Ovary (tissue), 9 donors: ENCODE data around the gene ZNRD2. TPM values are rescaled to one million over a fixed set of nuclear protein-coding genes. Genes with fewer than 3 reads are reported as not detected.

Experiments used
- DNase-seq, 5 donors: peaks; one replicate each; pipeline ENCODE4 v3.0.0-alpha.2; 2019 to 2020
- H3K27ac ChIP-seq, 2 donors: fragments of 200-600 bp; one replicate each; pipeline versions ENCODE4 v1.5.1 to v1.8.0; 2019 to 2022
- H3K27me3 ChIP-seq: fragments of 200-600 bp; one replicate; pipeline ENCODE4 v1.8.0; 2022
- H3K36me3 ChIP-seq: fragments of 200-600 bp; sonication (generic); one replicate; pipeline ENCODE4 v1.5.1; 2019
- H3K4me1 ChIP-seq: one replicate; pipeline ENCODE4 v1.8.1; 2013; ENCODE audit warnings: mild to moderate bottlenecking, moderate library complexity; ENCODE audit not compliant: insufficient read depth
- H3K4me3 ChIP-seq: fragments of 200-600 bp; sonication (generic); one replicate; pipeline ENCODE4 v1.5.1; 2017
- H3K9me3 ChIP-seq, 2 donors: fragments of 200-600 bp in 1 of 2; sonication (generic) in 1 of 2; one replicate each; pipeline versions ENCODE4 v1.5.1 to v1.8.1; 2013 to 2019; ENCODE audit warnings: mild to moderate bottlenecking in 1 of 2, moderate library complexity in 1 of 2
- EP300 ChIP-seq: sonication (generic); formaldehyde crosslinking; IDR thresholded peaks from one replicate; pipeline ENCODE4 v1.6.1; 2017; ENCODE audit warnings: antibody characterized with exemption
- POLR2A ChIP-seq: fragments of 450-650 bp; IDR thresholded peaks from one replicate; pipeline ENCODE4 v1.6.1; 2017; ENCODE audit warnings: antibody characterized with exemption, mild to moderate bottlenecking, moderate library complexity
- WGBS, 3 donors: extraction: QIAGEN DNeasy Blood & Tissue Kit in 1 of 3; methylation state at CpG; one replicate each; pipeline versions ENCODE4 v1.1.5 to v1.1.7; 2013 to 2017; 5-methylcytosine and 5-hydroxymethylcytosine counted together
- intact Hi-C, 4 donors: fragments of 100-400 bp; cut with DNase I; formaldehyde crosslinking; loops; one replicate each; pipeline versions ENCODE4 v1.11.0 to v1.15.1; 2022 to 2023
- polyA plus RNA-seq, 2 donors: library from polyadenylated mRNA; stranded (reverse); fragments of 200-250 nt in 1 of 2; fragments of 350-450 nt in 1 of 2; fragmentation: Illumina TruSeq in 1 of 2; extraction: RNeasy Lipid Tissue Mini Kit (QIAGEN cat#74804) in 1 of 2; gene quantifications; one replicate each; pipeline ENCODE4 v1.2.3, GENCODE V29; 2013 to 2014
- total RNA-seq, 7 donors: library from RNA; depleted of rRNA in 2 of 7; stranded (reverse); fragments of >200 nt in 2 of 7; fragmentation: NEBNext Ultra II Directional in 3 of 7; extraction: Animal tissue kit (Norgen Biotek cat#: 25700) in 3 of 7; gene quantifications; one replicate each; pipeline versions ENCODE4 v1.1.0 to v1.2.4, GENCODE V29; 2016 to 2023
- TF ChIP-seq, protein P1 (sequence below), 3 donors: fragments of 450-650 bp in 2 of 3; fragments of 200-600 bp in 1 of 3; IDR thresholded peaks; one replicate each; pipeline versions ENCODE4 v1.5.1 to v1.8.0; 2016 to 2022; ENCODE audit warnings: antibody characterized with exemption in 3 of 3, mild to moderate bottlenecking in 1 of 3
- donor health status: DM: no; HTN: no; CAD: no; lungs with moderate emphysema.
- donor health status: DM: no; HTN: no; CAD: no.
- donor health status: Bipolar disorder and iron deficiency.
- donor health status: DM: yes; HTN: yes; CAD: no.
- donor health status: DM: no; HTN: no; CAD: no.
- donor health status: DM: yes; HTN: yes; CAD: no.

The ZNRD2 gene
- total and polyA plus RNA-seq, 9 donors = 2.3 to 61.8 (median 39.2) TPM

DNA sequence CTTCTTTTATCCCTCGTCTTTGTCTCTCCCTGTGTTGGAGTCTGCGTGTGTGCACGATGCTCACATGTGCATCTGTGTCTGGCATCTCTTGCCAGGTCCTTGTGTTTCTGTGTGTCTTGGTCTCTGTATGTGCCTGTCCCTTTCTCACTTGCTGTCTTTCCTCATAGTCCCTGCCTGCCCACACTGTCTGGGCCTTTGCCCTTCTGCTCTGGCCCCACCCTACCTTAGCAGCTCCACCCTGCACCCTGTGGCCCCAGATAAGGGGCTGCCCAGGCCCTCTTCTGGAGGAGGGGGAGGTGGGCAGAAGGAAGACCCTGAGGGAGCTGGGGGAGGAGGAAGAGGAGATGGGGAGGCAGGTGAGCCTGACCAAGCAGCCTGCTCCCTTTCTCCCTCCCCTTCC lies 8.4 kb downstream of the ZNRD2 start:
- intact Hi-C loops = loop anchor here in 1 of 4 donors (5.0 kb wide), 1 partner anchor 34 kb away; the partner anchor contains the start of gene MAP3K11
- Histone ChIP-seq H3K4me1 (peaks cover 13% of the 10 kb centered on the region), H3K4me3 (no peak overlapping the region), H3K27me3 (no peaks in the 10 kb centered on the region), H3K36me3 (no peaks in the 10 kb centered on the region), H3K27ac (no peak overlapping the region), H3K9me3 (no peaks in the 10 kb centered on the region)
- no peak for DNase-seq
- WGBS, 3 donors = 65 to 79% (median 76%) methylated on average over 3 of the region's 3 CpGs
- TF ChIP-seq, protein P1, sequence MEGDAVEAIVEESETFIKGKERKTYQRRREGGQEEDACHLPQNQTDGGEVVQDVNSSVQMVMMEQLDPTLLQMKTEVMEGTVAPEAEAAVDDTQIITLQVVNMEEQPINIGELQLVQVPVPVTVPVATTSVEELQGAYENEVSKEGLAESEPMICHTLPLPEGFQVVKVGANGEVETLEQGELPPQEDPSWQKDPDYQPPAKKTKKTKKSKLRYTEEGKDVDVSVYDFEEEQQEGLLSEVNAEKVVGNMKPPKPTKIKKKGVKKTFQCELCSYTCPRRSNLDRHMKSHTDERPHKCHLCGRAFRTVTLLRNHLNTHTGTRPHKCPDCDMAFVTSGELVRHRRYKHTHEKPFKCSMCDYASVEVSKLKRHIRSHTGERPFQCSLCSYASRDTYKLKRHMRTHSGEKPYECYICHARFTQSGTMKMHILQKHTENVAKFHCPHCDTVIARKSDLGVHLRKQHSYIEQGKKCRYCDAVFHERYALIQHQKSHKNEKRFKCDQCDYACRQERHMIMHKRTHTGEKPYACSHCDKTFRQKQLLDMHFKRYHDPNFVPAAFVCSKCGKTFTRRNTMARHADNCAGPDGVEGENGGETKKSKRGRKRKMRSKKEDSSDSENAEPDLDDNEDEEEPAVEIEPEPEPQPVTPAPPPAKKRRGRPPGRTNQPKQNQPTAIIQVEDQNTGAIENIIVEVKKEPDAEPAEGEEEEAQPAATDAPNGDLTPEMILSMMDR (IDR thresholded peaks at IDR 0.05) = no peak
- TF ChIP-seq POLR2A = no peak
- no peak for TF ChIP-seq EP300

DNA sequence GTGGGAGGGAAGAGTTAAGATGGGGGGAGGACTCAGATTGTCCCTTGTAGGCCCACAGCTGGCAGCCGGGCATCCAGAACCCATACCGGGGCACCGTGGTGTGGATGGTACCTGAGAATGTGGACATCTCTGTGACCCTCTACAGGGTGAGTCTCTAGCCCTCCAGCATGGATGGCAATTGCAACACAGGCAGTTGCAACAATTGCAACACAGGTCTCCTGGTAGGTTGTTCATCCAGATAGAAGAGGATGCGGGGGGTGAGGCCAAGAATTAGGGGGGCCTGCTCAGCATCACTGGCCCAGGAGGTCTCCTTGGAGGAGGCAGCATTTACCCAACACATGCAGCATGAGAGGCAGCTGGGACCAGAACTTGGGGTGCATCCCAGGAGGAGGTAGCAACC lies 9.0 kb downstream of the ZNRD2 start:
- H3K4me1 ChIP-seq = peaks cover 13% of the 10 kb centered on the region
- intact Hi-C loops = loop anchor here in 1 of 4 donors (5.0 kb wide), 1 partner anchor 33 kb away; the partner anchor contains the start of gene MAP3K11
- no peaks in the 10 kb centered on the region for H3K9me3 ChIP-seq
- no peaks in the 10 kb centered on the region for H3K27me3 ChIP-seq
- DNase-seq = no peak
- WGBS, 3 donors = 77 to 86% (median 79%) methylated on average over 4 of the region's 4 CpGs
- H3K4me3 ChIP-seq = no peak overlapping the region
- H3K36me3 ChIP-seq = no peaks in the 10 kb centered on the region
- H3K27ac ChIP-seq = no peak overlapping the region
- TF ChIP-seq POLR2A (no peak), EP300 (no peak)
- TF ChIP-seq, protein P1 (IDR thresholded peaks at IDR 0.05) = no peak

DNA sequence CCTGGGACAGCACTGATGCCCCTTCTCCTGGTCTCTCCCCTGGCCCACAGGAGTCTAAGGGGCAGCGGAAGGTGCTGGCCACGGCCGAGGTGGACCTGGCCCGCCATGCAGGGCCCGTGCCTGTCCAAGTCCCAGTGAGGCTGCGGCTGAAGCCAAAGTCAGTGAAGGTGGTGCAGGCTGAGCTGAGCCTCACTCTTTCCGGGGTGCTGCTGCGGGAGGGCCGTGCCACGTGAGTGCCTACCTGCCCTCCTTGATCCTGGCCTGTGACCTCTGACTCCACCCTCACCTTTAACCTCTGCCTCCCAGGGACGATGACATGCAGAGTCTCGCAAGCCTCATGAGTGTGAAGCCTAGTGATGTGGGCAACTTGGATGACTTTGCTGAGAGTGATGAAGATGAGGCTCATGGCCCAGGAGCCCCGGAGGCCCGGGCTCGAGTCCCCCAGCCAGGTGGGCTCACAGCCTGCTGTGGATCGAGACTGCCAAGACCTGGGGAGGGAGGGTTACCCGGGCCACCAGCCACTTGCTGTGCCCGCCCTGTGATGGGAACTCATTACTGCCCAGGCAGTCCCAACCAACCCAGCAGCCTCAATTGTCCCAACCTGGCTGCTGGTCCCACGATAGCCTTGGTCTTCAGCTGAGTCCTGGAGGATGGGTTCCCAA lies 9.9 kb downstream of the ZNRD2 start:
- no peaks in the 10 kb centered on the region for H3K36me3 ChIP-seq
- DNase-seq = peak in 1 of 5 donors; percentile 34
- no peak overlapping the region for H3K4me3 ChIP-seq
- no peak overlapping the region for H3K27ac ChIP-seq
- TF ChIP-seq, protein P1 (IDR thresholded peaks at IDR 0.05) = no peak
- TF ChIP-seq POLR2A (no peak), EP300 (no peak)
- peaks cover 13% of the 10 kb centered on the region for H3K4me1 ChIP-seq
- H3K9me3 ChIP-seq = no peaks in the 10 kb centered on the region
- WGBS, 3 donors = 84 to 89% (median 87%) methylated on average over 19 of the region's 19 CpGs
- intact Hi-C loops = no loop called here
- H3K27me3 ChIP-seq = no peaks in the 10 kb centered on the region

DNA sequence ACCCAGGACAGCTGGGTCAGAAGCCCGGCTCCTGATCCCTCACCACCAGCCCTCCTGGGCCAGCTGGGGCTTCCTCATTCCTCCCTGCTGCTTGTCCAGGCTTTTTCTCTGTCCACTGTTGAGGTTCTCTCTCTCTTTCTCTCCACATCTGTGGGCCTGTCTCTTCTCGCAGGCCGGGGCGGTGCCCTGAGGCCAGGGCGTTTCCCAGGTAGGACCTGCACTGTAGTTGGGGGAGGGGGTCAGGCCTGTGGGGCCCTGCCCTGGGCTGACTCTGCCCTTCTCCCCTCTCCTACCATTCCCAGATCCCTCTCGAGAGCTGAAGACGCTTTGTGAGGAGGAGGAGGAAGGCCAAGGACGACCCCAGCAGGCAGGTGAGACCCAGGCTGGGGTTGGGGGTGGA lies 10.5 kb downstream of the ZNRD2 start:
- intact Hi-C loops = no loop called here
- no peaks in the 10 kb centered on the region for H3K36me3 ChIP-seq
- peaks cover 9% of the 10 kb centered on the region for H3K4me1 ChIP-seq
- TF ChIP-seq EP300 = no peak
- TF ChIP-seq, protein P1 (IDR thresholded peaks at IDR 0.05) = no peak
- WGBS, 3 donors = 92 to 94% (median 93%) methylated on average over 8 of the region's 8 CpGs
- H3K9me3 ChIP-seq = no peaks in the 10 kb centered on the region
- DNase-seq = no peak
- H3K27me3 ChIP-seq = no peaks in the 10 kb centered on the region
- no peak overlapping the region for H3K4me3 ChIP-seq
- no peak overlapping the region for H3K27ac ChIP-seq
